Neutrophil (primary cell): ENCODE data around the gene MBNL2.

ENCODE experiments used
- H3K27ac ChIP-seq: fragments of 200-600 bp; sonication (generic); 2 replicates; pipeline ENCODE4 v1.5.1; 2016; ENCODE audit warnings: mild to moderate bottlenecking, moderate library complexity
- H3K27me3 ChIP-seq: fragments of 200-600 bp; sonication (generic); 2 replicates; pipeline ENCODE4 v1.6.0; 2016; ENCODE audit warnings: mild to moderate bottlenecking
- H3K36me3 ChIP-seq: fragments of 200-600 bp; sonication (generic); 2 replicates; pipeline ENCODE4 v1.5.1; 2017
- H3K4me1 ChIP-seq, 2 experiments: fragments of 200-600 bp in 1 of 2; sonication (generic) in 1 of 2; 1 replicate in 1 of 2; 2 replicates in 1 of 2; pipeline versions ENCODE4 v1.5.1 to v1.6.1; 2013 to 2016; ENCODE audit warnings: low read depth in 1 of 2, low read length in 1 of 2, mild to moderate bottlenecking in 1 of 2, moderate library complexity in 1 of 2; ENCODE audit not compliant: control insufficient read depth in 1 of 2, insufficient read depth in 1 of 2
- H3K4me3 ChIP-seq, 2 experiments: fragments of 200-600 bp in 1 of 2; sonication (generic) in 1 of 2; 1 replicate in 1 of 2; 2 replicates in 1 of 2; pipeline ENCODE4 v1.5.1; 2013 to 2016; ENCODE audit warnings: low read depth in 1 of 2, low read length in 1 of 2, mild to moderate bottlenecking in 1 of 2, moderate library complexity in 1 of 2
- H3K9me3 ChIP-seq: fragments of 200-600 bp; sonication (generic); 2 replicates; pipeline ENCODE4 v1.5.1; 2016
- TF ChIP-seq, protein P1 (sequence below): fragments of 200-600 bp; sonication (generic); IDR thresholded peaks from 2 replicates; pipeline ENCODE4 v1.5.1; 2016; ENCODE audit warnings: antibody characterized with exemption

MBNL2 gene

GRCh38 chr13:97342936-97343335 lies 120.8 kb downstream of the MBNL2 start:
- Histone ChIP-seq H3K27me3 (no peaks in the 10 kb centered on the region), H3K9me3 (no peaks in the 10 kb centered on the region), H3K27ac (no peak overlapping the region), H3K4me1 (no peaks in the 10 kb centered on the region), H3K4me3 (no peak overlapping the region), H3K36me3 (no peaks in the 10 kb centered on the region)
- TF ChIP-seq, protein P1, sequence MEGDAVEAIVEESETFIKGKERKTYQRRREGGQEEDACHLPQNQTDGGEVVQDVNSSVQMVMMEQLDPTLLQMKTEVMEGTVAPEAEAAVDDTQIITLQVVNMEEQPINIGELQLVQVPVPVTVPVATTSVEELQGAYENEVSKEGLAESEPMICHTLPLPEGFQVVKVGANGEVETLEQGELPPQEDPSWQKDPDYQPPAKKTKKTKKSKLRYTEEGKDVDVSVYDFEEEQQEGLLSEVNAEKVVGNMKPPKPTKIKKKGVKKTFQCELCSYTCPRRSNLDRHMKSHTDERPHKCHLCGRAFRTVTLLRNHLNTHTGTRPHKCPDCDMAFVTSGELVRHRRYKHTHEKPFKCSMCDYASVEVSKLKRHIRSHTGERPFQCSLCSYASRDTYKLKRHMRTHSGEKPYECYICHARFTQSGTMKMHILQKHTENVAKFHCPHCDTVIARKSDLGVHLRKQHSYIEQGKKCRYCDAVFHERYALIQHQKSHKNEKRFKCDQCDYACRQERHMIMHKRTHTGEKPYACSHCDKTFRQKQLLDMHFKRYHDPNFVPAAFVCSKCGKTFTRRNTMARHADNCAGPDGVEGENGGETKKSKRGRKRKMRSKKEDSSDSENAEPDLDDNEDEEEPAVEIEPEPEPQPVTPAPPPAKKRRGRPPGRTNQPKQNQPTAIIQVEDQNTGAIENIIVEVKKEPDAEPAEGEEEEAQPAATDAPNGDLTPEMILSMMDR, result no peak

GRCh38 chr13:97344265-97345175 lies 122.4 kb downstream of the MBNL2 start:
- Histone ChIP-seq H3K27ac (no peak overlapping the region), H3K27me3 (no peaks in the 10 kb centered on the region), H3K4me3 (no peak overlapping the region), H3K4me1 (no peaks in the 10 kb centered on the region), H3K36me3 (no peaks in the 10 kb centered on the region), H3K9me3 (no peaks in the 10 kb centered on the region)
- TF ChIP-seq, protein P1, result no peak

GRCh38 chr13:97346097-97346496 lies 124.0 kb downstream of the MBNL2 start:
- Histone ChIP-seq H3K27me3 (no peaks in the 10 kb centered on the region), H3K36me3 (no peaks in the 10 kb centered on the region), H3K4me3 (no peak overlapping the region), H3K27ac (no peak overlapping the region), H3K4me1 (no peaks in the 10 kb centered on the region), H3K9me3 (no peaks in the 10 kb centered on the region)
- TF ChIP-seq, protein P1, result no peak

DNA sequence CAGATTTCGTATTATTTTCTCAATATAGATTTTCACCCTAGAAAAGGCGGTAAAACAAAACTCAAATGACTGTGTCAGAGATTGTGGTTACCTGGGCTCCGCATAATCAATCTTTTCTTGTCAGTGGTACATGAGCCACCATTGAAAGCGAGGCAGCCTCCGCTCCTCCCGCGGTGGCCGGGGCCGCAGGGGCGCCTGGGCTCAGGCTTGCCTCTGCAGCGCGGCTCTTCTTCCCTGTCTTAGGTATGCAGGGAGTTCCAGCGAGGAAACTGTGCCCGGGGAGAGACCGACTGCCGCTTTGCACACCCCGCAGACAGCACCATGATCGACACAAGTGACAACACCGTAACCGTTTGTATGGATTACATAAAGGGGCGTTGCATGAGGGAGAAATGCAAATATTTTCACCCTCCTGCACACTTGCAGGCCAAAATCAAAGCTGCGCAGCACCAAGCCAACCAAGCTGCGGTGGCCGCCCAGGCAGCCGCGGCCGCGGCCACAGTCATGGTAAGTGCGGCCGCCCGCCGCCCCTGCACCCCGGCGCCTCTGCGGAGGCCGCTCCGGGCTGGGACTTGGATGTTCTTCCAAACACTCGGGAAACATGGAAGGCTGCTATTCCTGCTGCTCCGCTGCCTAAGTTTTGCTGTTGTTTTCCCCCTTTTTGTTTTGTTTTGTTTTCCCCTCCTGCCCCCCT lies 124.6 kb downstream of the MBNL2 start:
- H3K36me3 ChIP-seq, result no peaks in the 10 kb centered on the region
- no peak overlapping the region for H3K4me3 ChIP-seq
- no peak overlapping the region for H3K27ac ChIP-seq
- H3K27me3 ChIP-seq, result no peaks in the 10 kb centered on the region
- no peaks in the 10 kb centered on the region for H3K4me1 ChIP-seq
- no peaks in the 10 kb centered on the region for H3K9me3 ChIP-seq
- TF ChIP-seq, protein P1, result no peak

DNA sequence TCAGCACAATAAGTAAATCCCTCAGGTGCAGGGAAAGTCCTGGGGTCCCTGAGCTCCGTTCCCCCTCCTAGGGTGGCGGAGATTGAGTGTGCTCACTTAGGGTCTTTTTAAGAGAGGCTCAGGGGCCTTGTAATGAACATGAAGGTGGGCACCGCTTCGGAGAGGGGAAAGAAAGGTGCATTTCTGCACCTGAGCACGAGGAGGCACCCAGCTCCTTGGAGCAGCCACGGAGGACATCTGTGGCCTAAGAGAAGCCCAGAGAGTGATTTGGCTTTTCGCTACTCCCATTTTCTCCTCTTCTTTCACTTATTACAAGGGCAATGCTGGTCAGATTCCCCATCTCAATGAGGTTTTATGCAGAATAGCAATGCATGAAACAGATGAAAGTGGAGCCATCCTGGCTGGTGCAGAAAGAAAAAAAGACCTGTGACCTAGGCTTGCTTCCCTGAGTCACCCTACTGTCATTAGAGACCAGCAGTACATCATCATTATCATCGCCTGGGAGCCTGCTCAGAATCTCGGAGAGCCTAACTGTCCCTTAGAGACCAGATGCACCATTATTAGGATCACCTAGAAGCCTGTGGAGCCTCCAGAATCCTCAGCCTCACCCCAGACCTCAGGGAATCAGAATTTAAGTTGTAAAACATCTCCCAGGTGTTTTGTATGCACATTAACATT lies 125.3 kb downstream of the MBNL2 start:
- H3K36me3 ChIP-seq, result no peaks in the 10 kb centered on the region
- H3K27me3 ChIP-seq, result no peaks in the 10 kb centered on the region
- no peak overlapping the region for H3K4me3 ChIP-seq
- no peak overlapping the region for H3K27ac ChIP-seq
- no peaks in the 10 kb centered on the region for H3K4me1 ChIP-seq
- H3K9me3 ChIP-seq, result no peaks in the 10 kb centered on the region
- TF ChIP-seq, protein P1, result no peak
